CD4-positive, alpha-beta memory T cell (primary cell): ENCODE measurements around the gene VIPR2. TPM values are rescaled to one million over a fixed set of nuclear protein-coding genes. Genes with fewer than 3 reads are reported as not detected.

Experiments
- CTCF ChIA-PET: fragments of 350-600 bp; sonication (Branson Sonifier 250); formaldehyde crosslinking; loops from one replicate; lab custom pipeline; 2021; ENCODE audit warnings: inconsistent platforms; ENCODE audit not compliant: partially characterized antibody; lab: Charles Lee
- POLR2A ChIA-PET: fragments of 350-600 bp; sonication (Branson Sonifier 250); formaldehyde crosslinking; loops from one replicate; lab custom pipeline; 2021; ENCODE audit not compliant: partially characterized antibody; lab: Charles Lee
- DNase-seq, 5 donors: peaks; one replicate each; pipeline versions ENCODE4 v3.0.0 to v3.0.0-alpha.2; 2020 to 2022; ENCODE audit warnings: mixed read lengths in 1 of 5
- H3K27ac ChIP-seq: one replicate; pipeline ENCODE4 v1.7.0; 2013; ENCODE audit warnings: low read depth, low read length
- H3K27me3 ChIP-seq: 2 replicates; pipeline ENCODE4 v1.7.0; 2013; ENCODE audit warnings: mild to moderate bottlenecking, low read length, moderate library complexity; ENCODE audit not compliant: insufficient read depth
- H3K36me3 ChIP-seq: 2 replicates; pipeline ENCODE4 v1.7.0; 2013; ENCODE audit warnings: mild to moderate bottlenecking, low read length, moderate library complexity; ENCODE audit not compliant: insufficient read depth
- H3K4me1 ChIP-seq: 2 replicates; pipeline ENCODE4 v1.7.0; 2013; ENCODE audit warnings: mild to moderate bottlenecking, low read length, moderate library complexity; ENCODE audit not compliant: insufficient read depth
- H3K4me3 ChIP-seq, 2 donors: one replicate each; pipeline ENCODE4 v1.7.0; 2013; ENCODE audit warnings: low read length in 2 of 2, mild to moderate bottlenecking in 1 of 2
- H3K9me3 ChIP-seq, 2 donors: one replicate each; pipeline ENCODE4 v1.7.0; 2013; ENCODE audit warnings: low read length in 2 of 2, control low read depth in 1 of 2; ENCODE audit not compliant: control insufficient read depth in 1 of 2
- H3K27ac Mint-ChIP-seq, 7 donors: one replicate each; pipeline ENCODE4 v1.8.0; 2020 to 2021; ENCODE audit warnings: mixed read lengths in 7 of 7, mild to moderate bottlenecking in 6 of 7, inconsistent platforms in 3 of 7, moderate library complexity in 3 of 7
- H3K27me3 Mint-ChIP-seq, 2 donors: one replicate each; pipeline ENCODE4 v1.8.0; 2020 to 2021; ENCODE audit warnings: mixed read lengths in 2 of 2
- H3K36me3 Mint-ChIP-seq, 2 donors: one replicate each; pipeline ENCODE4 v1.8.0; 2020 to 2021; ENCODE audit warnings: mixed read lengths in 2 of 2, inconsistent platforms in 1 of 2, mild to moderate bottlenecking in 1 of 2
- H3K4me1 Mint-ChIP-seq, 4 donors: one replicate each; pipeline ENCODE4 v1.8.0; 2020 to 2021; ENCODE audit warnings: mixed read lengths in 4 of 4, mild to moderate bottlenecking in 1 of 4
- H3K4me3 Mint-ChIP-seq, 8 donors: one replicate each; pipeline ENCODE4 v1.8.0; 2020 to 2021; ENCODE audit warnings: mixed read lengths in 8 of 8, mild to moderate bottlenecking in 7 of 8, moderate library complexity in 6 of 8, inconsistent platforms in 3 of 8
- H3K9me3 Mint-ChIP-seq, 8 donors: one replicate each; pipeline ENCODE4 v1.8.0; 2020 to 2021; ENCODE audit warnings: mixed read lengths in 8 of 8, mild to moderate bottlenecking in 5 of 8, inconsistent platforms in 3 of 8, moderate library complexity in 1 of 8
- intact Hi-C: fragments of 100-400 bp; cut with micrococcal nuclease; formaldehyde crosslinking; loops from one replicate; pipeline ENCODE4 v1.15.1; 2023
- polyA plus RNA-seq, 2 donors: library from polyadenylated mRNA; unstranded; fragments of 300-500 nt; fragmentation: Illumina TruSeq; gene quantifications; one replicate each; pipeline ENCODE4 v1.2.3, GENCODE V29; 2021
- total RNA-seq, 2 experiments: library from RNA; stranded (reverse); gene quantifications; one replicate each; pipeline ENCODE4 v1.2.3, GENCODE V29; 2021

The VIPR2 gene
- total and polyA plus RNA-seq, 4 experiments from 2014 or later, result 0.15 to 0.17 TPM; not detected in 2

DNA sequence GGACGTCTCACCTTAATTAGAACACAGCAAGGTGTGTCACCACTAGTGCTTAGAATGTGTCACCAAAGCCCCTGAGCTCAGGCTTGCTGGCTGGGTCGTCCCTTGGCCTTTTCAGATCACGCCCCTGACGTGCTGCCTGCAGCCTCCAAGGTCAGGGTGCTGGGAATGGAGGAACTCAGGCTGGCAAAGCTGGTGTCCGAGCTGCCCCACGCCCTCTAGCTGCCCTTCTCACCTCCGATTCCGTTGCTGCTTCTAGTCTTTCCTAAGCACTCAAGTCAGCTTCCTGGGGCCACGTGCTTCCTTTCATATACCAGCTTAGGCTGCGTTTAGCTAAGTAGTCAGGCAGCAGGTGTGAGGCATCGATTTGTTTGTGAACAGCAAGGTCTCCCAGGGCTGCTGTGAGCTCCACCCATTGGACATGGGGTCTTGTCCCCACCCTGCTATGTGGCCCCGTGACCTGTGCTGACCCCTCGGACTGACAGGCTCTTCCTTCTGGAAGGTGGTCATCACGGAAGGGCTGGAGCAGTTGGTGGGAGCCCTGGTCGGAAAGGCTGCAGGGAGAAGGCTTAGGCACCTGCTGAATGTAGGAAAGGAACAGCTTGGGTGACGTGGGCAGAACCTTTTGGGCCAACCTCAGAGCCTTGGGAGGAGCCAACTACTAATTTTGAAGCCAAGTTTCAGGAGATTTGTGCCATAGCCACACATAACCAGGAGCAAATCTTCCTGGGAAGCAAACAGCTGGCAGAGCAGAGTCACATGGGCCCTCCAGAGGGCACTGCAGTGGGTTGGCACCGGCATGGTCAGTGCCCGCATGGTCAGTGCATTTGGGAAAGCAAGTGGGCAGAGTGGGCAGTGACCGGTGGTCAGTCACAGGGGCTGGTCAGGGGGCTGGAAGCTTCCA is 28.8 kb downstream of the VIPR2 start:
- peaks cover 7 to 8% of the 10 kb centered on the region in 2 donors for H3K27me3 Mint-ChIP-seq
- Histone ChIP-seq H3K27me3 (no peaks in the 10 kb centered on the region), H3K9me3 (no peaks in the 10 kb centered on the region), H3K4me1 (peaks cover 3% of the 10 kb centered on the region), H3K4me3 (no peak overlapping the region), H3K27ac (no peak overlapping the region), H3K36me3 (no peaks in the 10 kb centered on the region)
- intact Hi-C loops, result no loop called here
- peaks cover 0 to 2% (median 0%) of the 10 kb centered on the region in 8 donors for H3K9me3 Mint-ChIP-seq
- H3K4me3 Mint-ChIP-seq, result no peak overlapping the region
- POLR2A ChIA-PET, result no interaction called here
- H3K36me3 Mint-ChIP-seq, result no peaks in the 10 kb centered on the region
- H3K27ac Mint-ChIP-seq, result no peak overlapping the region
- CTCF ChIA-PET, result interaction anchor here (1.0 to 1.5 kb wide), 2 partner anchors 10 to 24 kb away, joined by 3 read pairs; no protein-coding TSS in a partner anchor
- H3K4me1 Mint-ChIP-seq, result peaks cover 0 to 6% (median 3%) of the 10 kb centered on the region in 4 donors
- no peak for DNase-seq

DNA sequence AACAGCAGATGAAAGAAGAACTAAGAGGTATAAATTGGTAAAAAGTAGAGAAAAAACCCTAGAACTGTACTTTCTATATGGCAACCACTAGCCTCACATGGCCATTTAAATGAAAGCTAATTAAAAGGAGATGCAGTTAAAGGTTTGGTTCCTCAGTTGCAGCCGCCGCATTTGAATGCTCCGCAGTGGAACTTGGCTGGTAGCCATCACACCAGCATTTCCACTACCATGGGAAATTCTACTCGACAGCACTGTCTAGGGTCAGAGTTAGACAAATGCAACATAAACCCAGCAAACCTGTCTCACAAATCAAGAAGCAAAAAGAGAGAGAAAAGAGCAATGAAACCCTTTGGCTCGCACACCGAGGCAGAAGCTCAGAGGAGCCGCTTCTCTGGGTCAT is 29.7 kb downstream of the VIPR2 start:
- Mint-ChIP-seq H3K4me3 (no peak overlapping the region), H3K9me3 (peaks cover 0 to 2% (median 0%) of the 10 kb centered on the region in 8 donors), H3K36me3 (no peaks in the 10 kb centered on the region), H3K27me3 (peaks cover 5 to 8% of the 10 kb centered on the region in 2 donors), H3K27ac (no peak overlapping the region), H3K4me1 (peaks cover 0 to 6% (median 3%) of the 10 kb centered on the region in 4 donors)
- ChIA-PET POLR2A (no interaction called here), CTCF (interaction anchor here (1.5 kb wide), 1 partner anchor 25 kb away, joined by 3 read pairs; no protein-coding TSS in a partner anchor)
- DNase-seq, result no peak
- Histone ChIP-seq H3K4me1 (peaks cover 3% of the 10 kb centered on the region), H3K27ac (no peak overlapping the region), H3K4me3 (no peak overlapping the region), H3K9me3 (no peaks in the 10 kb centered on the region), H3K36me3 (no peaks in the 10 kb centered on the region), H3K27me3 (no peaks in the 10 kb centered on the region)
- intact Hi-C loops, result no loop called here

DNA sequence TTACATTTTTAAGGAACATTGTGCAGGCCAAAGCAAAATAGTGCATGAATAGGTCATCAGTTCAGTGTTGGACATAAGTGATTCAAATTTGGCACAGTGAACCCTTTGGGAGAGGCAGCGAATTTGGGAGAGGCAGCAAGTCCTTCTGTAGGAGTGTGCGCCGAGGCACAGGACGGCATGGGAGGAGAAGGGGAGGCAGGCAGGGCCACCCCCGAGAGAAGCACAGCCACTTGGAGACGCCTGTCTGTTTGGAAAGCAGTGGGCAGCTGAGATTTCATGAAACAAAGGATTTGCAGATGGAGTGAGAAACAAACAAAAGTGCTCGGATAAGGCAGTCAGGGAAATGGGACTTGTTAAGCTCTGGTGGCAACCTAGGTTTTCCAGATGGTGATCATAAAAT is 30.6 kb downstream of the VIPR2 start:
- ChIA-PET CTCF (no interaction called here), POLR2A (no interaction called here)
- H3K36me3 Mint-ChIP-seq, result no peaks in the 10 kb centered on the region
- H3K4me1 Mint-ChIP-seq, result peaks cover 0 to 6% (median 3%) of the 10 kb centered on the region in 4 donors
- H3K9me3 Mint-ChIP-seq, result peaks cover 0 to 2% (median 0%) of the 10 kb centered on the region in 8 donors
- H3K27ac Mint-ChIP-seq, result no peak overlapping the region
- Histone ChIP-seq H3K27me3 (no peaks in the 10 kb centered on the region), H3K36me3 (no peaks in the 10 kb centered on the region), H3K9me3 (no peaks in the 10 kb centered on the region), H3K27ac (no peak overlapping the region), H3K4me3 (no peak overlapping the region), H3K4me1 (peaks cover 3% of the 10 kb centered on the region)
- no peak overlapping the region for H3K4me3 Mint-ChIP-seq
- intact Hi-C loops, result no loop called here
- H3K27me3 Mint-ChIP-seq, result peaks cover 4 to 8% of the 10 kb centered on the region in 2 donors
- no peak for DNase-seq

DNA sequence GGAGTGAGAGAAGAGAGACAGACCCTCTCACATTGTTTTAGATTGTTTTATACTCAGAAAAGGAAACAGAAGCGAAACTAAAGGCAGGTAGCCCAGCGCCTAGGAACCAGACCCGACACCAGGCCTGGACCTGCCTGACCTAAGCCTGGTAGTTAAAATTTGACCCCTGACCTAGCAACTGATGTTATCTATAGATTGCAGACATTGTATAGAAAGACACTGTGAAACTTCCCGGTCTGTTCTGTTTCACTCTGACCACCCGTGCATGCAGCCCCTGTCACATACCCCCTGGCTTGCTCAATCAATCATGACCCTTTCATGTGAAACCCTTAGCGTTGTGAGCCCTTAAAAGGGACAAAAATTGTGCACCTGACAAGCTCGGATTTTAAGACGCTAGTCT is 31.6 kb downstream of the VIPR2 start:
- peak overlapping the region in 1 of 8 donors; percentile 8 for H3K4me3 Mint-ChIP-seq
- CTCF ChIA-PET, result no interaction called here

GRCh38 chr7:159112136-159113011 is 32.3 kb downstream of the VIPR2 start:
- CTCF ChIA-PET, result no interaction called here
- intact Hi-C loops, result no loop called here
- Histone ChIP-seq H3K9me3 (no peaks in the 10 kb centered on the region), H3K4me3 (no peak overlapping the region), H3K4me1 (peaks cover 3% of the 10 kb centered on the region), H3K27ac (no peak overlapping the region), H3K36me3 (no peaks in the 10 kb centered on the region), H3K27me3 (no peaks in the 10 kb centered on the region)
- H3K4me3 Mint-ChIP-seq, result peak overlapping the region; percentile 40 to 78 (median 57)
- peak overlapping the region in 1 of 7 donors; percentile 24 for H3K27ac Mint-ChIP-seq
- H3K27me3 Mint-ChIP-seq, result peaks cover 8 to 11% of the 10 kb centered on the region in 2 donors
- peaks cover 0 to 2% (median 0%) of the 10 kb centered on the region in 8 donors for H3K9me3 Mint-ChIP-seq
- H3K4me1 Mint-ChIP-seq, result peaks cover 0 to 6% (median 3%) of the 10 kb centered on the region in 4 donors
- POLR2A ChIA-PET, result no interaction called here
- H3K36me3 Mint-ChIP-seq, result no peaks in the 10 kb centered on the region
- DNase-seq, result peak in 3 of 5 donors; percentile 16 to 26 (median 21)

More for the DNA sequence above, 31.6 kb downstream of the VIPR2 start:
- H3K36me3 Mint-ChIP-seq, result no peaks in the 10 kb centered on the region
- POLR2A ChIA-PET, result no interaction called here
- H3K27ac ChIP-seq, result no peak overlapping the region
- no peak overlapping the region for H3K4me3 ChIP-seq
- H3K27me3 Mint-ChIP-seq, result peaks cover 8 to 10% of the 10 kb centered on the region in 2 donors
- no peak overlapping the region for H3K27ac Mint-ChIP-seq
- no peaks in the 10 kb centered on the region for H3K36me3 ChIP-seq
- no peak for DNase-seq
- peaks cover 3% of the 10 kb centered on the region for H3K4me1 ChIP-seq
- H3K4me1 Mint-ChIP-seq, result peaks cover 0 to 6% (median 3%) of the 10 kb centered on the region in 4 donors
- H3K9me3 ChIP-seq, result no peaks in the 10 kb centered on the region
- H3K27me3 ChIP-seq, result no peaks in the 10 kb centered on the region
- H3K9me3 Mint-ChIP-seq, result peaks cover 0 to 2% (median 0%) of the 10 kb centered on the region in 8 donors
- intact Hi-C loops, result no loop called here

- Mint-ChIP-seq H3K27me3 (peaks cover 5 to 10% of the 10 kb centered on the region in 2 donors), H3K27ac (no peak overlapping the region), H3K9me3 (peaks cover 0 to 2% (median 0%) of the 10 kb centered on the region in 8 donors), H3K4me3 (no peak overlapping the region), H3K36me3 (no peaks in the 10 kb centered on the region), H3K4me1 (peaks cover 0 to 6% (median 3%) of the 10 kb centered on the region in 4 donors)
- Histone ChIP-seq H3K4me3 (no peak overlapping the region), H3K27me3 (no peaks in the 10 kb centered on the region), H3K36me3 (no peaks in the 10 kb centered on the region), H3K9me3 (no peaks in the 10 kb centered on the region), H3K4me1 (peaks cover 3% of the 10 kb centered on the region), H3K27ac (no peak overlapping the region)
- ChIA-PET POLR2A (no interaction called here), CTCF (no interaction called here)
- DNase-seq, result no peak
- intact Hi-C loops, result no loop called here
Measured at GRCh38 chr7:159109653-159110035, 35.0 kb downstream of the VIPR2 start.
